Embryonic facial prominence (tissue), 1 donor: ENCODE results near the gene SLC25A34.

Experiments used
- DNase-seq: peaks from one replicate; pipeline ENCODE4 v3.0.0-alpha.2; 2016; ENCODE audit errors: extremely low spot score

Gene SLC25A34

DNA sequence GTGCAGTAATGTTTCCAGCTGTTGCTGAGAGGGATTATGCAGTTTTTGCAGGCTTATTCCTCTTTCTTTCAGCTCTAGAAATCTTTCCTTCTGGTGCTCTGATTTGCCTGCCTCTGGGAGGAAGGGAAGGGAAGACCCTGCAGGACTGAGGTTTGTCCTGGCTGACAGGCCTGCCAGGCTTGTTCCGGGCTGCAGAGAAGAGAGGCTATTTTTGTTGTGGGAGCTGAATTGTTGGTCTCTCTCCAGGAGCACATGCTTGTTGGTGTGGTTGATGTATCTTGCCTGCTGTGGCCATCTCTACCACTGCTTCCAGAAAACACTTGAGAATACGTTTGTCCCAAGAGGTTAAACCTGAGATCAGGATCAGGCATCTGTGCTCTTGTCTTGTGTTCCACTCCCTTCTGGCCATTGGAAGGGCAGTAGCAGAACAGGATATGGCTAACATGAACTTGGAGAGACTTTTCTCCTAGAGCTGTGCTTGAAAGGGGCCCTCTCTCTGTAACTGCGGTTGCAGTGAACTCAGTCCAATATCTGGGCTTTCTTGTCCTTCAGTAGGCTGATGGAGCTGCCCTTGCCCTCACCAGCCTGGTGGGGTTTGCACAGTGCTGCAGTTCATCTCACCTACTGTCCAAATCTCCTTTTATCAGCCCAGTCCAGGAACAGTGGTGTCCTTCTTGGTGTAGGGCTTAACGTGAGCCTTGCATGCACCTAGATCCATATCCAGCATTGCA, 21.5 kb upstream of the SLC25A34 start:
- no peak for DNase-seq

- no peak for DNase-seq
These were observed 18.5 kb upstream of the SLC25A34 start for GRCh38 chr1:15717418-15718125.

GRCh38 chr1:15718199-15718601, 17.9 kb upstream of the SLC25A34 start:
- no peak for DNase-seq

DNA sequence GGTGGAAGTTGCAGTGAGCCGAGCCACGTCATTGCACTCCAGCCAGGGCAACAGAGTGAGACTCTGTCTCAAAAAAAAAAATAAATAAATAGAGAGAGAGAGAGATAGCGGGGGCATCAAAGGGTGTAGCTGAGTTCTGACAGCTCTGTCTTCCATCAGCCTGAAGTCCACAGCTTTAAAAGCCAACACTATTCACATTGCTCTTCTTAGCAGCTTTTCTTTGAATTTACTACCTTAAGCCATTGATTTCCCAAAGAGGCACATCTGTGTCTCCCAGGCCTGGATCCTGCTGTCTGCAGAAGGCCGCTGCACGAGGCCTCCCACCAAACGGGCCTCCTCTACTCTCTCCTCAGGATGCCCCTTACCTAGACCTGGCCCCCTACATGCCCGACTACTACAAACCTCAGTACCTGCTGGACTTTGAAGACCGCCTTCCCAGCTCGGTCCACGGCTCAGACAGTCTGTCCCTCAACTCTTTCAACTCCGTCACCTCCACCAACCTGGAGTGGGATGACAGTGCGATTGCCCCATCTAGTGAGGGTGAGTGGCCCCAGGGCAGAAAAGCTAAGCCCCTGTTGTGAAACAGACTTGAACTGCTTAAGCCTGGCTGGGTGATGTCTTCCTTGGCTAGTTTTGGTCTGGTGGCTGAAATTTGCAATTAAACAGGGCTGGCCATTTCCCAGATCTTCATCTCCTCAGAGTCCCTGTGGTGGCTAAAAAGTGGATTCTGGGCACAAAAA, 16.5 kb upstream of the SLC25A34 start:
- no peak for DNase-seq

GRCh38 chr1:15720861-15721260, 15.2 kb upstream of the SLC25A34 start:
- no peak for DNase-seq

GRCh38 chr1:15722411-15722810, 13.6 kb upstream of the SLC25A34 start:
- no peak for DNase-seq

DNA sequence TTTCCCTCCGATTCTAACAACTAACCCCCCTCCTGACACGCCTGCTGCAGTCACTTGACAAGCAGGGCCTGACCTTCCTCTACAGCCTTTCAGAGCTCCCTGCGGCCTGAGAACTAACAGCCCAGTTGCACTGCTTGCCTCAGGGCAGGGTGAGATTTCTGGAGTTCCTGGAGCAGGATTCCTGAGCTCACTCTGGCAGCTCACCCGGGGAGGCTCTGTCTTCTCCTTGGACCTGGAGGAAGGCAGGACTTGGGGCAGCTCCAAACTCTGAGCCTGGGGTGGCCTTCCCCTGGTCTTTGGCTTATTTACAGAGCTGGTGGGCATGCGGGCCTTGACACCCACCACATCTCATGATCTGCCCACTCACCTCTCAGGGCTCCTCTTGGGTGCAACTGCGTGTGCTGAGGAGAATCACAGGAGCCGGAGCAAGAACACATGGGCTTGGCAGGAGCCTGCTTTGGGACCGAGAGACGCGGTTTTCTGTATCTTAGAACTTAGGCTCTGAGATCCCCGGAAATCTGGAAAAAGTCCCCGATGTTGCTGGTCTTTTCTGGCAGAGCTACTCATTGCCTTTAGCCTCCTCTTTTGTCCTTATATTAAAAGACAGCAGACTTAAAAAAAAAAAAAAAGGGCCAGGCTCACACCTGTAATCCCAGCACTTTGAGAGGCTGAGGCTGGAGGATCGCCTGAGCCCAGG, 13.1 kb upstream of the SLC25A34 start:
- DNase-seq: no peak

- no peak for DNase-seq
These were observed 12.3 kb upstream of the SLC25A34 start for GRCh38 chr1:15723631-15724246.

- DNase-seq: no peak
These were observed 10.8 kb upstream of the SLC25A34 start for GRCh38 chr1:15724949-15725880.

- no peak for DNase-seq
These were observed 9.6 kb upstream of the SLC25A34 start for GRCh38 chr1:15726508-15726907.

GRCh38 chr1:15727021-15727420, 9.0 kb upstream of the SLC25A34 start:
- DNase-seq: no peak

GRCh38 chr1:15727424-15727823, 8.6 kb upstream of the SLC25A34 start:
- no peak for DNase-seq

GRCh38 chr1:15727866-15728534, 8.1 kb upstream of the SLC25A34 start:
- DNase-seq: no peak

DNA sequence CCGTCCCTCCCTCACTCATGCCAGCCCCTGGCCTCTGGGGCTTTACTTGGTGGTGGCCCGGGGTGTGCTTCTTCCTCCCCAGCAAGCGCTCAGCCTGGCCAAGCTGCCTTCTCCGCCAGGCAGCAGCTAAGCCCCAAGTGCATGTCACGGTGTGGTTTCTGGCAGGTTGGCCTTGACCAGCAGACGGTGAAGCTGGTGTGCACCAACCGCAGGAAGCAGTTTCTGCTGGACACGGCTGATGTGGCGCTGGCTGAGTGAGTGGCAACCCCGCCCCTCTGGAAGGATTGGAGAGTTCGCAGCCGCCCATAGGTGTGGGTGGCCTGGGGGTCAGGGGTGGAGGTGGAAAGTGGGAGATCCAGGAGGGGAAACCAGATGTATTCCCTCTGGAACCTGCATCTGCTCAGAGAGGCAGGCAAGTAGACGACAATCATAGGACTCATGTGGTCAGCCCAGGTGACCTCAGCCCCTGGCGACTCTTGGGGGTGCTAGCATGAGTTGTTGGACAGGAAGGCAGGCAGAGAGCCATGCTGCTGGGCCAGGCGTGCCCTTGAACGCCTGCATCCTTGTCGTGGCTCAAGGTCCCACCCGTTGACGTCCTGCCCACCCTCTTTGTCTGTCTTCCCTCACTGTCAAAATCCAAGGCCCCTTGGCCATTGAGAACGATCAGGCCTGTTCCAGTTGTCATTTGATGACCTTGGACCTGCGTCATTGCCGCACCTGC, 7.0 kb upstream of the SLC25A34 start:
- DNase-seq: no peak

DNA sequence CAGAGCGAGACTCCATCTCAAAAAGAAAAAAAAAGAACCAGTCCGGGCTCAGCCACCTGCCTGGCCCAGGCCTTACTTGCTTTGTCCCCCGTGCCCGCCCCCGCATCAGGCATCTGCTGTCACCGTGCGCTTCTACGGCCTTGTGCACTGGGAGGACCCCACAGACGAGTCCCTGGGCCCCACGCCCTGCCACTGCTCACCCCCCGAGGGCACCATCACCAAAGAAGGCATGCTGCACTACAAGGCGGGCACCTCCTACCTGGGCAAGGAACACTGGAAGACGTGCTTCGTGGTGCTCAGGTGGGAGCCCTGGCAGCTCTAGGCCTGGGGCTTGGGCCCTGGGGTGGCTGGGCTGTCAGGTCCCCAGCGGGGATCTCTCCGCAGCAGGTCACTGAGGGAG, 5.6 kb upstream of the SLC25A34 start:
- DNase-seq: no peak

DNA sequence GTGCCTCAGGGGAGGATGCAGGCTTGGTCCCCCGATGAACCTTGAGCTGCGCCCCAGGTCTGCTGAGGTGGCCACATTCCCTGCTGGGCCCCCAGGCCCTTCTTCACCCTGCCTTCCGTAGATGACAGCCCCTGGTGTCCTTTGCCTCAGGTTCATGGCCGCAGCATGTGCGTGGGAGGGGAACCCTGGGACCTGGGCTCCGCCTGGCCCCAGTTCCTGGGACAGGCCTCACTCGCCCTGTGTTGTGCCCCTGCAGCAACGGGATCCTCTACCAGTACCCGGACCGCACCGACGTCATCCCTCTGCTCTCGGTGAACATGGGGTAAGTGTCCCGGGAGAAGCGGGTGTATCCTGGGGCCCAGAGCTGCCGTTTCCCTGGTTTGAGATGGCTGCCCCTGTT, 5.1 kb upstream of the SLC25A34 start:
- no peak for DNase-seq

DNA sequence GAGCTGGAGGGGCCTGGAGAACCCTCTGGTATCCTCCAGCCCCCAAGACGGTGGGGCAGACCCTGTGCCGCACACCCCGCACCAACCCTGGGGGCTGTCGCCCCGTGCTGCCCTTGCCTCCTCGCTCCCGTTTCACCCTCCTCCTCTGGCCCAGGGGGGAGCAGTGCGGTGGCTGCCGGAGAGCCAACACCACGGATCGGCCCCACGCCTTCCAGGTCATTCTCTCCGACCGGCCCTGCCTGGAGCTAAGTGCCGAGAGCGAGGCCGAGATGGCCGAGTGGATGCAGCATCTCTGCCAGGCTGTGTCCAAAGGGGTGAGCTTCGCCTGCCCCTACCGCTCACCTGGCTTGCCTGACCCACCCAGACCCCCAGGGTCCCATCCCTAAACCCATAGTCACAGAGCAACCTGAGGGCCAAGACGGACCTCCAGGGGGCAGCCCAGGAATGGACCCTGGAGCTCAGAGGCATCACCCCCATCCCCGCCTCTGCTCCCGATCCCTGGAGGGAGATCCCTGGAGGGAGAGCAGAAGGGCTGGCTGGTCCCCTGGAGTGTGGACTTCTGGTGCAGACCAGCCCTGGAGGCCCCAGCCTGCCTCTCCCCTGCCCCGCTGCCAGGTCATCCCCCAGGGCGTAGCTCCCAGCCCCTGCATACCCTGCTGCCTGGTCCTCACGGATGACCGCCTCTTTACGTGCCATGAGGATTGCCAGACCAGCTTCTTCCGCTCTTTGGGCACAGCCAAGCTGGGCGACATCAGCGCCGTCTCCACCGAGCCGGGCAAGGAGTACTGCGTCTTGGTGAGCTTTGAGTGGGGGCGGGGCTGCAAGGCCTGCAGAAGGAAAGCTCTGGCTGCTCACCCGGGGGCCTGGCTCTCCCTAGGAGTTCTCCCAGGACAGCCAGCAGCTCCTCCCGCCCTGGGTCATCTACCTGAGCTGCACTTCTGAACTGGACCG, 4.0 kb upstream of the SLC25A34 start:
- no peak for DNase-seq

DNA sequence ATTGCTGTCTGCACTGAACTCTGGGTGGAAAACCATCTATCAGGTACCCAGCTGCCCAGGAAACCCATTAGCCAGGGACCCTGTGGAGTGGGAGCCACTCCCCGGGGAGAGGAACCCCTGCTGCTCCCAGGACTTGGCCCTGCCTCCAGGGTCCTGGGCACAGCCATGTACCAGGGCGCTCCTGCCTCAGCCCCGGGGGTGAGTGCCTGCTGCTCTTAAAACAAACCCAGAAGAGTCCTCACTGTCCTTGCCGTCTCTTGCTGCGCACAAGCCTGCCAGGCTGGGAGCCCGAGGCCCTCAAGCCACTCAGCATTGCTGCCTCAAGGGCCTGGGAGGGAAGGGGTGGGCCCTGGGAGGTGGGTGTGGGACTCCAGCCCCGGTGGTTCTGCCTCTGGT, 3.4 kb upstream of the SLC25A34 start:
- no peak for DNase-seq
